UCSD-AML1 (cell line): ENCODE measurements around the gene MRPL20.
"Not testable (repeated sequence)": the region's sequence is repeated elsewhere in the genome, so short reads cannot be mapped to it uniquely, and the experiment has no call there.

ENCODE experiments used
- DNase-seq: peaks from one replicate; lab custom pipeline; 2025; ENCODE audit not compliant: unreplicated experiment; lab: John Stamatoyannopoulos, UW

MRPL20 gene

DNA sequence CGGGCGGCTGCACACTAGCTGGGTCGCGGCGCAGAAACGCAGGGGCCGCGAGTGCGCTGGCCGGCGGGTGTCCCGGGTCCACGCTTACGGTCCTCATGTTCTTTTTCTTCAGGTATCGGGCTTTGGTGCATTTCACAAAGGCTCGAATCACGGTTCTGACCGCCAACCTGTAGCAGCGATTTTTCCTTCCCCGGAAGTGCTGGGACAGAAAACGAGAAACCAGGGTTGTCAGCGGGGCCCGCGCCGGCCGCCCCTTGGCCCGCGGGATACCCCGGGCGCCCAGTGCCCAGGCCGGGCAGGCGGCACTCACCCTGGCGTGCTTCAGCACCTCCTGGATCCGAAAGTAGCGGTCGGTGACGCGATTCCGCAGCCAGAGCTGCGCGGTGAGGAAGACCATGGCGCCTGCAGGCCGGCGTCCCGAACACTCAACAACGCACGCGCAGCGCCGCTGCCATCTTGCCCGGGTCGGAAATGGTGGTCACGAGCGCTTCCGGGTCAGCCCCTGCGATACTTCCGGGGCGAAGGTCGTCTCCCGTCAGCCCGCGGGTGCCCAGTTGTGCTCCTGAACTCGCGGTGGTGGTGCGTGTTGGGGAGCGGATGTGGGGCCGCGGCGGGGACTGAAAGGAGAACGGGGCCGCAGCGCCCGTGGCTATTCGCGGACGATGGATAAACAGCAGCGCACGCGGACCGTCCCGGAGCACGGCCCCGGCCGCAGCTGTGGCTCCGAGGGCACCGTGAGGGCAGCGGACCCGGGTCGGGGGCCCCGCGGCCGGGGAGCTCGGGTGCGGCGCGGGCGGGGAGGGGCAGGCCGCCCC is at the start of gene MRPL20:
TSS of gene MRPL20 (minus strand) at position 473 of the 815 bp plus-strand sequence. CDS start at position 397, 76 bp downstream.
- DNase-seq: peak; percentile 93

- DNase-seq: not testable (repeated sequence)
Measured at GRCh38 chr1:1456683-1457255, 49.7 kb upstream of the MRPL20 start.

DNA sequence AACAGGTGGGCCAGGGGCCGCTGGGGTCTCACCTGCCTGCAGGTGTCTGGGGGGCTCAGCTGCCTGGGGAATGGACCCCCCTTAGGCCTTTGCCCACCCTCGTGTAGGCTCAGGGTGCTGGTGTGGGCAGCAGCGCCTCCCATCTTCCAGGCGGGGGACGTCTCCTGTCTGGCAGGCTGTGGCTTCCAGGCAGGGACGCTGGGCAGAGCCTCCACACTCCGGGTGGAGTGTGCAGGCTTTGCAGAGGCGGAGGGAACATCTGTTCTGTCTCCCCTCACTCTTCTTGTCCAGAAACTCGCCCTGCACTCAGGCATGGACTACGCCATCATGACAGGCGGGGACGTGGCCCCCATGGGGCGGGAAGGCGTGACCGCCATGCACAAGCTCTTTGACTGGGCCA is 48.8 kb upstream of the MRPL20 start:
- DNase-seq: not testable (repeated sequence)

DNA sequence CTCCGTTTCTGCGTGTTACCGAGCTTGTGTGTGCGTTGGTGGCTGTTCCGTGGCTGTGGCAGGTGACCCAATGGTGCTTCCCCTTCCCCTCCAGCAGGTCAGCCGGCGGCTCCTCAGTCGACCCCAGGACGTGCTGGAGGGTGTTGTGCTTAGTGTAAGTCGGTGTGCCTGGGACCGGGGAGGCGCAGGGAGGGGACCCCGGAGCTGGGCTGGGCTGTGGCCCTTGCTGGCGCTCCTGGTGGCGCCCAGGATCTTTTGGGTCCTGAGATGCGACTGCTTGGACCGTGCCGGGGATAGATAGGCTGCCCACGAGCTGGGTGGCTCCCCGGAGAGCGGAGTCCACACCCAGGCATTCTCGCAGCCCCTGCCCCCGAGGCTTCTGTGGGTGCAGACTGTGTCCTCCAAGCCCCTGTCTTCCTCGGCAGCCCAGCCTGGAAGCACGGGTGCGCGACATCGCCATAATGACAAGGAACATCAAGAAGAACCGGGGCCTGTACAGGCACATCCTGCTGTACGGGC is 48.3 kb upstream of the MRPL20 start:
- no peak for DNase-seq

- DNase-seq: not testable (repeated sequence)
Measured at GRCh38 chr1:1454286-1455056, 47.4 kb upstream of the MRPL20 start.

DNA sequence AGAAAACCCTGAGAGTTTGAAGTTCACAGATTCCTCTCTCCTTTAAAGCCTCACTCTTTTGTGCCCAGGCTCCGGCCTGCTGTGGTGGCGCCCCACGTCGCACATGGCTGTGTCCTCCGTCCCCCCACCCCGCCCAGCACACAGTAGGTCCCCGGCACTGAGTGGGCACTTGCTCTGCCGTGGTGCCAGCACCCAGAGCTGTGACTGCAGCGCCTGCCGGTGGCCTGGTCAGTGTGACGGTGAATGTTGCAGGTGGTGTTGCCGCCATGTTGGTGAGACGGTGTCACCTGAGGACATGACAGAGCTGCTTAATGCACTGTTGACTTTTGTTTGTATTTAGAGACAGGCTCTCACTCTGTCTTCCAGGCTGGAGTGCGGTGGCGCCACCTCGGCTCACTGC is 45.8 kb upstream of the MRPL20 start:
- DNase-seq: no peak

GRCh38 chr1:1452365-1452739 is 45.3 kb upstream of the MRPL20 start:
- not testable (repeated sequence) for DNase-seq

DNA sequence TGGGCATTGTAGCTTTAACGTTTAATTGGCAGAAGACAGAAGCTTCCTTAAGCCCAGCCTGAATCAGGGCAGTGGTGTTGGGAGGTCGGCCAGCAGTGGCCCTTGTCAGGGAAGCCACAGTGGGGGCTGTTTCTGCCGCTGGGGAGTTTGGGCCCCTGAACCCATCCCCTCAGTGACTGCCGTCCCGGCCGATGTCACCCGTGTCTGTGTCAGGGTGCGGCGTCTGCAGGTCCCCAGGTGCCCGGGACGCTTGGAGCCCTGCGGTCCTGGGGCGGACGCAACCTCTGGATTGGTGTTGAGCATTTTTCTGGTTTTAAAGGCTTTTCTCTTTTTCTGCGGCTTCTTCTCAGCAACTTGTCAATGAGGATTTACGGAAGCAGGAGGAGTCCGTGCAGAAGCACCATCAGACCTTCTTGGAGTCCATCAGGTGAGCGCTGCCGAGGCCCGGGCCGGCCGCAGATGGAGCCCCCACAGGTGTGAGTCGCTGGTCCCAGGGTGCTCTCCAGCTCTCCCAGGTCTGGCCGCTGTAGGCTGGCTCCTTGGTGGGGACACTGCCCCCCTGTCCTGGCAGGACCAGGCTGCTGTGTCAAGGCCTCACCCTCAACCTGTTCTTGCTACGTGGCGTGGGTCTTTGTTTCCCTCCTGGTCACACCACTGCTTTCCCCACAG is 44.7 kb upstream of the MRPL20 start:
- no peak for DNase-seq

DNA sequence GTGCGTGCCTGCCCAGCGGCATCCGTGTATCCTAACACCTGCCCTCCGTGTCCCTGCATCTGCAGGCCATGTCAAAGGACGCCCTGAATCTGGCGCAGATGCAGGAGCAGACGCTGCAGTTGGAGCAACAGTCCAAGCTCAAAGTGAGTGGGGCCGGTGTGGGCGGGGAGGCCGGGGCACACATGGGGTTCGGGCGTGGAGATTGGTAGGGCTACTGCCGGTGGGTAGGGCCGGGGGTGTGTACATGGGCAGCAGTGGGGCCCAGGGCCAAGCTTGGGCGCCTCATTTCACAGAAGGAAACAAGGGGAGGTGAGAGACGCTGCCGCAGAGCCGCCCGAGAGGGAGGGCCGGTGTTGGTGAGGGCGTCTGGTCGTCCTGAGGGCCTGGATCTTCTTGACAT is 43.5 kb upstream of the MRPL20 start:
- not testable (repeated sequence) for DNase-seq

- DNase-seq: no peak
Measured at GRCh38 chr1:1449099-1449739, 42.1 kb upstream of the MRPL20 start, which contains the start of gene ATAD3C. TSS of gene ATAD3C (plus strand) at chr1:1449689. CDS start at chr1:1450684, 995 bp downstream.

- DNase-seq: not testable (repeated sequence)
Measured at GRCh38 chr1:1446631-1447030, 39.5 kb upstream of the MRPL20 start.

GRCh38 chr1:1442069-1442770 is 35.1 kb upstream of the MRPL20 start:
- no peak for DNase-seq

- peak; percentile 75 for DNase-seq
Measured at GRCh38 chr1:1441002-1441888, 34.2 kb upstream of the MRPL20 start.

DNA sequence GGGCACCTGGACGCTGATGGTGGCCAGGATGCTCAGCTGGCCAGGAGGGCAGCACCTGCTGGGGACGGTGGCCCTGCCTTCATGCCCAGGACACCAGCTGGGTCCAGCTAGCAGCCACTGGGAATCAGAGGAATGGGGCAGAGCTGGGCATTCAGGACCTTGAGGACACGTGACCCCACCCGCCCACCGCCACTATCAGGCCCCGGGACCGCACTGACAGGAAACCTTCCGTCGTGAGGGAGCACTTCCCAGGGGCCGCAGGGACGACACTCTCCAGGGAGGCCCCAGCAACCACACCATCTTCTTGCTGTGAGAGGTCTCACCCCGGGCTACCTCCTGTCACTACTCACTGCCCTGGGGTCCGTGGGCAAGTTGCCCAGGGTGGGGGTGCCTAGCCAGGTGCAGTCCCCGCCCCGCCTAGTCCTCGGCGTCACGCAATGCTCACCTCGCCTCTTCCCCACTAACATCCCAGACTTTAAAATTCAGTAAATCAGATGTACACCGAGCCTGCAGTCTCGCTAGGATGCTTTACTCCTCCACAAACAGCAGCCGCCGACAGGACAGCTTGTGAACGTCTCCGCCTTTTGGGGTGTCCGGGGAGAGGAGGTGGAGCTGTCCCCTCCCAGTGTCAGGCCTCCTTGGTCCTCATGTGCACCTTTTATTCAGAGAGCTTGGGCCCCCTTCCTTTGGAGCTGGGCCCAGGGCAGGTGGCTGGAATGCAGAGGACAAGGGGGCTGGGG is 33.3 kb upstream of the MRPL20 start:
- DNase-seq: no peak

DNA sequence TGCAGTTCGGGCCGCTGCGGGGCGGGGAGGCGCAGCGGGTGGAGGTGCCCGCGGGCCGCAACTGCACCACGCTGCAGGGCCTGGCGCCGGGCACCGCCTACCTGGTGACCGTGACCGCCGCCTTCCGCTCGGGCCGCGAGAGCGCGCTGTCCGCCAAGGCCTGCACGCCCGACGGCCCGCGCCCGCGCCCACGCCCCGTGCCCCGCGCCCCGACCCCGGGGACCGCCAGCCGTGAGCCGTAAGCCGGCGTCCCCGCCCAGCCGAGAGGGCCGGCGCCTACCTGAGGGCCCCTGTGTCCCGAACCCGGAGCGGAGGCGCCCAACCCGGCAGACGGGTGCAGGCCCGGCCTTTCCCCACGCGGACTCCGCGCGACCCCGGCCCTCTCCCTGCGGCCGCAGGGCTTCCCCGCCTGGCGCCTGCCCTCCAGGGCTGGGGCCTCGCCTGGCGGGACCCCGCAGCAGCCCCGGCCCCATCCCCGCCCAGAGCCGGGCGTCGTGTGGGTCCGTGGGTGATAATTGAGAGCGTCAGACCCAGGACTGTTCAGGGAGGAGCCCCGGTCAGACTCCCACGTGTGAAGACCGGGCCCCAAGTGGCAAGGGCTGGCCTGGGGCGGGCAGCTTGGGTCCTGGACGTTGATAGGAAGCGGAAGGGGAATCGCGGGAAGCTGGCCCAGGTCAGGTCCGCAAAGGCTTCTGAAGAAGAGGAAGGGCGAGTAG is 32.6 kb upstream of the MRPL20 start:
- DNase-seq: no peak

DNA sequence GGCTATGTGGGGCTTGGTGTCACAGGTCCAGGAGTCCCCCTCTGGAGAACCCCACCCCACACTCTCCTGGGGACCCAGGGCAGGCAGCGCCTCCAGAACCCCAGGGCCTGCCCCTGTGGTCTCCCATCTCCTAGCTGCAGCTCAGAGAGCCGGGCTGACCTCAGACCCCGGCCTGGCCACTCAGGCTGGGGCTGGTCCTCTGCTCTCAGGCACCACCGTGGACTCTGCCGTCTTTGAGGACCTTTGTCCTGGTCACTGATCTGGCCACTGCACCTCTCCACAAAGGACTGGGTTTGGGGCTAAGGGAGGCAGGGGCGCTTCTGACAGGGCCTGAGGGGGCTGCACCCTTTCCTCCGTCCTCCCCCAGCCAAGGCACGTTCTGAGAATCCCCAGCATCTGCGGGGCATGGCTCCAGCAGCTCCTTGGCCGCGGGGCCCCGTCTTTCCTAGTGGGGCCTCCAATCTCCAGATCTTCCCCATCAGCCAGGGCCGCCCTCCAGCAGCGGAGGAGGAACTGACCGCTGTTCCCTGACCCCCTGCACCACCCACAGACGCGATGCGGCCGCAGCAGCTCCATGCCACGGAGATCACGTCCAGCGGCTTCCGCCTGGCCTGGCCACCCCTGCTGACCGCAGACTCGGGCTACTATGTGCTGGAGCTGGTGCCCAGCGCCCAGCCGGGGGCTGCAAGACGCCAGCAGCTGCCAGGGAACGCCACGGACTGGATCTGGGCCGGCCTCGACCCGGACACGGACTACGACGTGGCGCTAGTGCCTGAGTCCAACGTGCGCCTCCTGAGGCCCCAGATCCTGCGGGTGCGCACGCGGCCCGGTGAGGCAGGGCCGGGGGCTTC is 31.7 kb upstream of the MRPL20 start:
- DNase-seq: no peak
